PC-9 (cell line): Measurements from ENCODE around the gene COX4I1.
A peak's percentile ranks its signal among the peaks of the same experiment; 100 is the strongest.

Source experiments
- CTCF ChIP-seq: fragments of 200-600 bp; sonication (generic); conservative IDR thresholded peaks from 2 replicates; pipeline ENCODE4 v1.6.1; 2017; ENCODE audit warnings: mixed run types, antibody characterized with exemption, mild to moderate bottlenecking, moderate library complexity
- EZH2 ChIP-seq: fragments of 200-600 bp; sonication (generic); IDR thresholded peaks from 2 replicates; pipeline ENCODE4 v1.8.0; 2017; ENCODE audit warnings: antibody characterized with exemption, low read depth

- TF ChIP-seq CTCF (no peak), EZH2 (0 out of 2 replicates have a peak, but pooled peaks have one; percentile 4)
Measured at GRCh38 chr16:85836706-85837582, 37.4 kb downstream of the COX4I1 start.
